ENCODE measurements around the gene PLEKHG4B.

Gene PLEKHG4B

DNA sequence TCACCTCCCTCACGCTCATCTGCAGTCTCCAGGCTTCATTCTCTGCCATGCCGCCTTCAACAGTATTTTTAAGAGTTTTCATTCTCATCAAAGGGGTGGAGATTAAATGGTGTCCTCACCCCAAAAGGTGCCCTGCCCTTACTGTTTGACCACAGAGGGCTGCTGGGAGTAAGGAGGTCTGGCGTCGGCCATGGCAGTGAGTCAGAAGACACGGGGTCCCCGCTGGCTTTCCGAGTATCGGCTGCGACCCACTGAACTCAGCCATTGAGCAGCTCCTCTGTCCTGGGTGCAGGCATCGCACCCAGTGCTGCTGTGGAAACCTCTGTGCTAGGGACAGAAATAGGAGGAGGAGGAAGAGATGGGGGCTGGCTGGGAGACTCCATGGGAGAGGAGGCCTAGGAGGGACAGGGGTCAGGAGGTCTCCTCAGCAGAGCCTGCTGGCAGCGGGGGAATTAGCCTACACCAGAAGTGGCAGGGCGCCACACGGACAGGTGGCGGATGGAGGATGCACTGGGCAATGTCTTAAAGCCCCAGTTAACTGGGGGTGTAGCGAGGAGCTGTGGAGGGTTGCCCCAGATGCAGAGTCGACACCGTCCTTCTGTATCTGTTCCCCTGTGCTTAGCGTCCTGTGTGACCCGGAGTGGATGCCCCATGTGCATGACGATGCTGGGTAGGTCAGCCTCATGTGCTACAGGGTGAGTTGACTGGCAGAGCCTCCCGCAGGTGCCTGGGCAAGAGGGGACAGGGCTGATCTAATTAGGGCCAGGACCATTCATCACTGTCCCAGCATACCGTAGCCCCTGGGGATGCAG lies 15.4 kb upstream of the PLEKHG4B start:
- no peak for DNase-seq

- DNase-seq = no peak
Observed at GRCh38 chr5:77170-77501, 14.8 kb upstream of the PLEKHG4B start.

GRCh38 chr5:77546-77945 lies 14.4 kb upstream of the PLEKHG4B start:
- DNase-seq = no peak

- DNase-seq = peak; percentile 24
Observed at GRCh38 chr5:77957-78804, 13.8 kb upstream of the PLEKHG4B start.

- no peak for DNase-seq
Observed at GRCh38 chr5:78805-79149, 13.2 kb upstream of the PLEKHG4B start.

- no peak for DNase-seq
Observed at GRCh38 chr5:79263-79662, 12.7 kb upstream of the PLEKHG4B start.

- no peak for DNase-seq
Observed at GRCh38 chr5:79821-80220, 12.1 kb upstream of the PLEKHG4B start.

DNA sequence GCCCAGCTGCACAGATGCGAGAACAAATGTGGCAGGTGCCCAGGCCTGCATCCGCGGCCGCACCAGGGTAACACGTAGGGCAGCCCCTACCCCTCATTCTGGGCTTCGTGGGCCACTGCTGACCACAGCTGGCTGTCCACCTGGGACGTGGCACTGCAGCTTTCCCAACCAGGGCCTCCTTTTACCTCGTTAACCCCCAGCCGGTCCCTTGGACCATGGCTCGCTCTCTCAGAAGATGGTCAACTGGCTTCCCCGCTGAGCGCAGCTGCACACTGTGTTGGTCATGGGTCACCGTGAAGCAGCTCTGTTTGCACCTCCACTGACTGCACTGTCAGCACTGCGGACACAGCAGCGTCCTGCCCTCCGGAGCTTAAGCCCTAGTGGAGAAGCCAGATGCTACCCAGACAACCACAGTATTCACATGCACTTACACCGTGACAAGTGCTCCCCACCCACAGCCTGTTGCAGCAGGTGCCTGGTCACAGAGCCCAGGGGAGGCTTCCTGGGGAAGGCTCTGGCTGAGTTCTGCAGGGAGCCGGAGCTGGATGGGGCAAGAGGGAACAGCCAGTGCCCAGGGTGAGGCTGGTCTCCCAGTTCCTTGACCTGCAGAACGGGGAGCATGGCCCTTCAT lies 10.5 kb upstream of the PLEKHG4B start:
- DNase-seq = no peak

DNA sequence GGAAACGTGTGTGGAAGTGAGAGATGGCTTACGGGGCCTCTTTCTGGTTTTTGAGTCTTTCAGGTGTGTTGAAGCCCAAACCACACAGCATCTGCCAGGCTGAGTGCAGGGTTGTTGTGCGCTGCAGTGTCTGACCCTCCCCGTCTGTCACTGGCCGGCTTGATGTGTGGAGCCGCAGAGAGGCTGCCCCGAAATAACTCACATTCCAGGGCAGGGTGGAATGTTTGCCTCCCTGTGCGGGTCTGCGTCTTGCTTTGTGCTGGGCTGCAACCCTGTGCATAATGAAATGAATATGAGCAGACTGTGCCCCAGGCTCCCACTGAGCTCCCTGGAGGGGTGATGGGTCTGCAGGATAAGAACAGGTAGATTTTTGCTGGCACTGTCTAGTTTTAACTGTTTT lies 9.9 kb upstream of the PLEKHG4B start:
- DNase-seq = no peak

- DNase-seq = no peak
Observed at GRCh38 chr5:82570-82969, 9.4 kb upstream of the PLEKHG4B start.

GRCh38 chr5:83029-83428 lies 8.9 kb upstream of the PLEKHG4B start:
- DNase-seq = no peak

DNA sequence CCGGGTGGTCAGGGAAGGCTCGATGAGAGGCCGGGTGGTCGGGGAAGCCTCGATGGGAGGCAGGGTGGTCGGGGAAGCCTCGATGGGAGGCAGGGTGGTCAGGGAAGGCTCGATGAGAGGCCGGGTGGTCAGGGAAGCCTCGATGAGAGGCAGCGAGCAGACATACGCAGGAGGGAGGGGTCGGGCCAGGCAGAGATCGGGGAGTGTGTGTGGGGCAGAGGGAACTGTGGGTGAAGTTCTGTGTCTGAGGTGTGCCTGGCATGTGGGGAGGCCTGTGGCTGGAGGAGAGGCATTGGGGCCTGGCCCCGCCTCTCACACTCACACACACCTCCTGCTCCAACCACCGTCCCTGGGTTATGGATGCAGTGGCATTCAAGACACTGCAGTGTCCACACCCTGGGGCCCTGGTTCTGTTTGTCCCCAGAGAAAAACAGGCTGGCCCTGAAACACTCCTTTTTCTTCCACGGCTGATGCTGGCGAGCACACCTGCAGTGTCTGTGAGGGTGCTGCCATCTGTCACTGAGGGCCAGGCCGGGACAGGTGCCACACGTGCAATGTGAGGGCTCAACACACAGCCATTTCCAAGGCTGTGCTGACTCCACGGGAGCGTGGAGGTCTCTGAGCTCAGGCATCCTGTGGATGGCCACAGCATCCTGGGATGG lies 6.5 kb upstream of the PLEKHG4B start:
- DNase-seq = no peak

DNA sequence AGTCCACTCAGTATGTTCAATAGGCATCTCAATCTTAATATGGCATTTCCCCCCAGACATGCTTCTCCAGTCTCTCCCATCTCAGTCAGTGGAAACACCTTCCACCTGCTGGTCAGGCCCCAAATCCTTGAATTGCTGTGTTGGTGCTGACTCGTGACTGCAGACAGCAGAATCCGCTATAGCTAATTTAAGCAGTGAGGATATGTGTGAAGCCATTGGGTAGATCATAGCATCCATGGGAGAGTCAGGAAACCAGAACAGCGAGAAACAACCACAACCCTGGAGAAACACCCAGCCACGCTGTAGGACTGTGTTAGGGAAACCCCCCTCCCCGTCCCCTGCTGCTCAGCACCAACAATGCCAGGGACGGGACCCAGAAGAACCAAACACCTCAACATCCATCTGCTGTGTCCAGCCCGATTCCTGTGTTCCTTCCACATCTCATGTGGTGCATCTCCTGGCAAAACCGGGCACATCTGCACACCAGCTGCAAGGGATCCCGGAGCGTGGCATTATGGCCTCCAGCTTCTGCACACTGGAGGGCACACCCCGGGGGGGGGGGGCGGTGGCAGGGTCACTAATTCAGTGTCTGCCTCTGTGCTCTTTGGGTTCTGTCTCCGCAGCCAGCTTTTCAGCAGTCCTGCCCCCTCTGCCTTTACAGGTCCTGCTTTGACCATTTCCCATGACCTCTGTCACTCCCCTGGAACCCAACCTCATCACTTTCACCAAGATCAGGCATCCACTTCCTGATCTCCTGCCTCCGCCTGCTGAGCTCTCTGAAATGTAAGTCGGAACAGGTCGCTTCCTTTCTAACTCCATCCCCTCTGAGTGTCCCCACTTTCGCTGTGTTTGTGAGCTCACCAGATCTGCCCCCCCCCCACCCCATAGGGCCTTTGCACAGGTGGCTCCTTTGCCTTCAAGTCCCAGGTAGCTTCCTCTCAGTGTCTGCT lies 2.4 kb upstream of the PLEKHG4B start:
- no peak for DNase-seq

DNA sequence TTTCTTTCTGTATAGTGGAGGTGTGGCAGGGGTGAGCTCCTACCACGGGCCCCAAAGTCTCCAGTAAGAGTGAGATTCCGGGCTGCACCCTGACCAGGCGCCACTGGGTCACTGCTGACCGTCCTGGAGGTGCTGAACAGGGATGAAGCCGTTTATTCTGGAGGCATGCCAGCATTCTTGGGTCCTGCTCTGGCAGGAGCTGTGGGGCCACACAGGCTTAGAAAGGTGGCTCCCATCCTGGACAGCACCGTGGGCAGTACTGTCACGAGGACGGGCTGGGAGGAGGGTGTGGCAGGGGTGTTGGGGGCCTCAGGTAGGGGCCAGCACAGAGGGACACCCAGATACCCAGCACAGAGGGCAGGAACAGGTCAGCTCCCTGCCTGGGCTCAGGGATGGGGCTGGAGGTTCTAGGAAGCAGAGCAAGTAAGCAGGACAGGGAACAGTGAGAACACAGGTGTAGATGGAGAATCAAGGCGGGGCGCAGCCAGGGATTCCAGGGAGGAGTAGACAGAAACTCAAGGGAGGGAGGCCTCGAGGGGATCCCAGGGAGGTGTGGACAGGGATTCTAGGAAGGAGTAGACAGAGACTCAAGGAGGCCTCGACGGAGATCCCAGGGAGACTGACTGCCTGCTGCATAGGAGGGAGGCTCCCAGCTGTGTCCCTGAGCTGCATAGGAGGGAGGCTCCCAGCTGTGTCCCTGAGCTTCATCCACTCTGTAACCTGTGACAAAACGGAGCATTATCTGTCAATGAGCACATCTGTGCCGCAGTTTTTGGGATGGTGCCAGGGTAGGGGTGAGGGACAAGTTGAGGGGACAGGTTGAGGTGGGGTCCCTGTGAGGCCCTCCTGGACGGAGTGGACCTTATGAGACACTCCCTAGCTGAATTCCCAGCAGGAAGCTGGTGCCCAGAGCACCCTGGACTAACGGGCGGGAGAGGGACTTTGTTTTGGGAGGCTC lies 1.1 kb upstream of the PLEKHG4B start:
- DNase-seq = no peak

DNA sequence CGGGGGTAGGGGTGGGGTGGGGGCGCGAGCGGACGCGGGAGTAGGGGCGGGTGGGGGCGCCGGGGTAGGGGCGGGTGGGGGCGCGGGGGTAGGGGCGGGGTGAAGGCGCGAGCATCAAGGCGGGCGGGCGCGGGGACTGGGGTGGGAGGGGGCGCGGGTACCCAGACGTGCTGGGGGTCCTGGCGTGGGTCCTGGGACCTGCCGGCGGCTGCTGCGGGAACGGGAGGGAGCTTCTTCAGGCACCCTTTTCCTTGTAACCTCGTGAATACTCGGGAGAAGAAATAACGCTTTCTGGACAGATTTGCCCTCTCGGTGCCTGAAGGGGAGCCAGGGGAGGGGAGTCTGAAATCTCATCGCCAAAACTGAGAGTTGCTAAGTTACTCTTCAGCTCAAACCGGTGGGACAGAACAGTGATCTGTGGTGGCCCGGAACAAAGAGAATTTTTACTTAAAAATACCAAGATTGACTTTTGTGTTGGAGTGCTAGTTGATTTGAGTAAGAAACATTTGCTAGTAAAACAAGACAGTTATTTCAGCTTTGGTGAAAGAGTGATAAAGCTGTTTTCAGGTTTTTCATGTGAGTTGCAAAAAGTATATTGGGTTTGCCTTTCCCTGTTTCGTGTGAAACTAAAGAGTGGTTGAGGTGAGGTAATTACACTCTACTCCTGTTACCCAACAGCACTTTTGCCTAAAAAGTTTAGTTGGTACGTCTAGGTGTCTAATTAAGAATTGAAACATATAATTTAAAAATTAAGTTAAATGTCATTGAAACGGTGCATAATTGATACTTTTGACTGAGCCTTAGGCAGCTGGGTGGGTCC lies 643 bp downstream of the PLEKHG4B start:
- no peak for DNase-seq

GRCh38 chr5:93221-93980 lies 1.4 kb downstream of the PLEKHG4B start:
- DNase-seq = no peak

GRCh38 chr5:94113-94892 lies 2.3 kb downstream of the PLEKHG4B start:
- no peak for DNase-seq

DNA sequence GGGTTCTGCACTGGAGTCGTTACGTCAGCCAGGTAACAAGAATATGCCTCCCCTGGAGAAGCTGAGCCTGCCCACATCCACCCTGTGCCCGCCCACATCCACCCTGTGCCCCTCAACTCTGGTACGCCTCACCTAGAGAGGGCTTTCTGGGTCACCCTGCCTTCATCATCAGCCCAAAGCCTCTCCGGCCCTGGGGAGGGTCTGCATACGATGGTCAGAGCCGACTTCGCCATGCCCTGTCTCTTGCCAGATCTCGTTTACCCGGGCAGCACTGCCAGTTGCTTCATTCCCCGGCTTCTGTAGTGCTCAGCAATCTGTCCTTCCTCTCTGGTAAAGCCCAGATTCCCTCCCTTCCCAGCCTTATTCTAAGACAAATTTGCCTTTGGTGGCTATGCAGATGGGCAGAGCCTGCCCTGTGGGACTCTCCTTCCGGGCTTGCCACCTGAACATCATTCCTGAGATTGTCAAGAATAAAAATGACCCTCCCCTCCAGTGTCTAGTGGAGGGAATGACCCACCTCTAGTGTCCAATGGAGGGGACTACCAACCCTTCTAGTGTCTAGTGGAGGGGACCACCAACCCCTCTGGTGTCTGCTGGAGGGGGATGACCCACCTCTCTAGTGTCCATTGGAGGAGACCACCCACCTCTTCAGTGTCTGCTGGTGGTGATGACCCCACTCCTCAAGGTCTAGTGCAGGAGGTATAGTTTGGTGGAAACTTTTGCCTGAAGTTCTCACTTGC lies 3.4 kb downstream of the PLEKHG4B start:
- no peak for DNase-seq
